ENCODE results near the gene WWP2.
A peak's percentile ranks its signal among the peaks of the same experiment; 100 is the strongest.
"Not testable (repeated sequence)": the region's sequence is repeated elsewhere in the genome, so short reads cannot be mapped to it uniquely, and the experiment has no call there.

The WWP2 gene

GRCh38 chr16:69943241-69944036 lies 181.3 kb downstream of the WWP2 start:
- not testable (repeated sequence) for DNase-seq (ENCODE audit: low spot score)

GRCh38 chr16:69950411-69950810 lies 188.3 kb downstream of the WWP2 start:
- not testable (repeated sequence) for DNase-seq (ENCODE audit: low spot score)

DNA sequence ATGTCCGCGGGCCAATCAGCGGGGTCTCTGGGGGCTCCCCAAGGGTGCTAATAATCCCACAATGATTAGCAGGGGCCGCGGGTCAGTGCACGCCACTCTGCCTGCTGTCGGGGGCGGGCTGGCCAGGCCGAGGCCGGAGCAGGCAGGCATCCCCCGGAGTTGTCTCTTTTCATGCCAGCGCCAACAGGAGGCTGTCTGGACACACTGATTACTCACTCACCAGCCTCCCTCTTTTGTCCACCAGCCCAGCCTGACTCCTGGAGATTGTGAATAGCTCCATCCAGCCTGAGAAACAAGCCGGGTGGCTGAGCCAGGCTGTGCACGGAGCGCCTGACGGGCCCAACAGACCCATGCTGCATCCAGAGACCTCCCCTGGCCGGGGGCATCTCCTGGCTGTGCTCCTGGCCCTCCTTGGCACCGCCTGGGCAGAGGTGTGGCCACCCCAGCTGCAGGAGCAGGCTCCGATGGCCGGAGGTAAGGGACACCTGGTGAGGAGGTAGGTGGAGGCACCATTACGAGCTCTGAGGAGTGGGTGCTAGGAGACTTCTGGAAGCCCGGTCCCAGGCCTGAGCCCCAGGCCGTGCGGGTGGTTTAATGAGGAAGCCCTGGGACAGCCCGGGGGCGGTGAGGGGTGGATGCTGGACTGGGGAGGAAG lies 189.0 kb downstream of the WWP2 start, which contains the start of gene CLEC18A:
Gene CLEC18A, plus strand, starts transcription at position 318 of the 655 bp plus-strand sequence. Its CDS starts 33 bp downstream, at position 351.
- not testable (repeated sequence) for DNase-seq (ENCODE audit: low spot score)

DNA sequence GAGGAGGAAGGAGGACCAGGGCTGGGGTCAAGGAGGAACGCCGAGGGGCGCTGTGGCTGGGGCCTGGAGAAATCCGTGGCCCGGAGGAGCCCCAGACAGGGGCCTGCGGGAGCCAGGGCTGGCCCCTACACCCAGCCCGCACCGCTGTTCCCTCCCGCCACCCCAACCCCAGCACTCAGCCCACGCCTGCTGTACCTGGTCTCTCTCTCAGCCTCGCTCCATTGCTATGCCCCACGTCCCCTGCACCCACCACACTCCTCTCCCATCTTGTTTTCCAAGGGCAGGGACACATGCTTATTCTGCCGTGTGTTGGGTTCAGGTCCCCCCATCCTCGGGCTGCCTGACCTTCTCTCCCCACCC lies 189.5 kb downstream of the WWP2 start:
- DNase-seq (ENCODE audit: low spot score), result not testable (repeated sequence)

- DNase-seq (ENCODE audit: low spot score), result not testable (repeated sequence)
Measured at GRCh38 chr16:69952116-69952515, 190.0 kb downstream of the WWP2 start.

GRCh38 chr16:69952572-69953355 lies 190.6 kb downstream of the WWP2 start:
- not testable (repeated sequence) for DNase-seq (ENCODE audit: low spot score)

DNA sequence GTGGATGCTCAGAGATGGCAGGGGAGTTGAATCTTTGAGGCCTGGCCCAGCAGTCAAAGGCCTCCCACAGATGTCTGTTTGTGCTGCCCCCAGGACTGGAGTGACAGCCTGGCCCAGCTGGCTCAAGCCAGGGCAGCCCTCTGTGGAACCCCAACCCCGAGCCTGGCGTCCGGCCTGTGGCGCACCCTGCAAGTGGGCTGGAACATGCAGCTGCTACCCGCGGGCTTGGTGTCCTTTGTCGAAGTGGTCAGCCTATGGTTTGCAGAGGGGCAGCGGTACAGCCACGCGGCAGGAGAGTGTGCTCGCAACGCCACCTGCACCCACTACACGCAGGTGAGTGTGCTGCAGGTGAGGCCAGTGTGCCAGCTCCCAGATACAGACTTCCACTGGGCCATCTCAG lies 192.1 kb downstream of the WWP2 start:
- DNase-seq (ENCODE audit: low spot score), result not testable (repeated sequence)

GRCh38 chr16:69963312-69963711 lies 201.2 kb downstream of the WWP2 start:
- DNase-seq (ENCODE audit: low spot score), result not testable (repeated sequence)

DNA sequence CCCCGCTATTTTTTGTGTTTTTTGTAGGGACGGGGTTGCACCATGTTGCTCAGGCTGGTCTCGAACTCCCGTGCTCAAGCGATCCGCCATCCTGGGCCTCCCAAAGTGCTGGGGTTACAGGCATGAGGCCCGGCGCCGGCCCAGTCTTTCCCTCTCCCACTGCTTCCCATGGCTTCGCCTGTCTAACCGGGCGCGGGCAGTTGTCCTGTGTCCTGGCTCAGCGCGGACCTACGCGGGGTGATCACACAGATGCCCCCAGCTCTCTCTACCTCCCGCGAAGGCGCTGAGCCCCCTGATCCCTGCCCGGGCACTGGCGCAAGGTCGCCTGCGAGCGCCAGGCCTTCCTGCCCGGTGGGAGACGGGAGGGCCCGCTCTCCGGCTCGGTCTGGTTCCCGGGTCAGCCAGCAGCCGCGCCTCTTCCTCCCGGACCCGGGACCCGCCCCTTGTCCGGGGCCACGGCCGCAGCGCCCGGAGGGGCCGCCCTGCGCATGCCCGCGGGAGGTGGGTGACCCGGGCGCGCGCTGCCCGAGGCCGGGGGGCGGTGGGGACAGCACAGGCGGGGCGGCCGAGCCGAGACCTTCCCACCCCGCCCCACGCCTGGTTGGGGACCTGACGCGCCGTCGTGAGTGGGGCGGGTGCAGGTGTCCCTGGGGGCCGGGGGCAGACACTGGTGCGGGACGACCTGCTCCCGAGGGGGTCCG lies 203.0 kb downstream of the WWP2 start:
- peak; percentile 25 for DNase-seq (ENCODE audit: low spot score)

DNA sequence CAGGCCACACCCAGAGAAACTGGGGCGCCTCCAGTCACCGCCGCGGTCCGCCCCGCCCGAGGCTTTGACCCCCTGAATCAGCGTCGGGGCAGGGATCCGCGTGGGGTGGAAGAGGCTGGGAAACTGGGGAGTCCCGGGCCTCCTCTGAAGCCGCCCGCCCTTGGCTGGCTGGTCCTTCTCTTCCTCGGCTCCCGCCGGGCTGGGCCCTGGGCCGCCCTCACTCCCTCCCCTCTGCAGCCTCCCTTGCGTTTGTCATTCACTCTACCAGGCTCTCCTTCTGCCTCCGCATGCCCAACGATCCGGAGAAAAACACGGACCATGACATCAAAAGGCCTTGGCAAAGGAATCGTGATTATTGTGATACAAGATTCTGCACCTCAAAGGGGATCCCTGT lies 203.5 kb downstream of the WWP2 start:
- DNase-seq (ENCODE audit: low spot score), result not testable (repeated sequence)

DNA sequence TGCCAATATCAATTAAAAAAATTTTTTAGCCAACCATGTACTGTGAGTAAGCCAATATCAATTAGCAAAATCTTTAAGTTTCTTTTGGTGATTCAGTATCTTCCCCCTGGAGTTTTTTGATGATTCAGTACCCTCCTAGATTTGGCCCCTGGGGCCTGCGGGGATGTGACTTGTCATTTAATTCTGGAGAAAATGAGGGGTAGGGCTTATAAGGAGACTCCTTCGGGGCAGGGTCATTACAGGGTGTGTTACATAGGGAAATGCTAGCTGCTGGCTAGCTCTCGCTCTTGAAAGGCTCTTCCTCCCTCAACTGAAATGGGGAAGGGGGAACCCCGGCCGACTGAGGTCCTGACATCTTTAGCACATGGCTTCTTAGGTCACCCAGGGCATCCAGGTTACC lies 205.6 kb downstream of the WWP2 start:
- DNase-seq (ENCODE audit: low spot score), result not testable (repeated sequence)

- not testable (repeated sequence) for DNase-seq (ENCODE audit: low spot score)
Measured at GRCh38 chr16:69968125-69968524, 206.0 kb downstream of the WWP2 start.

DNA sequence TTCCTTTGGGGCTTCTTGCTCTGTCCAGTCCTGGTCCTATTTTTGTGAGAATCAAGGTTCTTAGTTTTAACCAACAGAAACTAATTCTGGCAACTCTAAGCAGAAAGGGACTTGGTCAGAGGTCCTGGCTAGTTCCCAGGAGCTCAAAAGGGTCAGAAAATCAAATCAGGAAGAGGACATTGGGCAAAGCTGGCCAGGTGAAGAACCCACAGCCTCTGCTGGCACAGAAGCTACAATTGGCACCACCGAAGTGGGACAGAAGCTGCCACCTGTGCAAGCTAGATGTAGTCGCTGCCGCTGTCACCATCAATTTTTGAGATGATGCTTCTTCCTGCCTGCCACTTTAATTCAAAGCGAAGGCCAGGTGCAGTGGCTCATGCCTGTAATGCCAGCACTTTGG lies 207.5 kb downstream of the WWP2 start:
- DNase-seq (ENCODE audit: low spot score), result not testable (repeated sequence)

- DNase-seq (ENCODE audit: low spot score), result not testable (repeated sequence)
Measured at GRCh38 chr16:69972120-69972519, 210.0 kb downstream of the WWP2 start.

GRCh38 chr16:69972935-69973334 lies 210.8 kb downstream of the WWP2 start:
- not testable (repeated sequence) for DNase-seq (ENCODE audit: low spot score)

GRCh38 chr16:69985196-69985595 lies 223.1 kb downstream of the WWP2 start:
- not testable (repeated sequence) for DNase-seq (ENCODE audit: low spot score)

Data from hepatic stellate cell (primary cell).